Peyer's patch (tissue), 4 donors: ENCODE measurements around the gene FZR1.

Experiments
- POLR2A ChIP-seq, 2 donors: fragments of 450-650 bp; IDR thresholded peaks; one replicate each; pipeline ENCODE4 v1.5.1; 2017; ENCODE audit warnings: antibody characterized with exemption in 2 of 2, mild to moderate bottlenecking in 2 of 2, moderate library complexity in 2 of 2
- TF ChIP-seq, protein P1 (sequence below), 6 experiments: fragments of 450-650 bp in 4 of 6; fragments of 200-600 bp in 2 of 6; sonication (generic) in 1 of 6; IDR thresholded peaks; one replicate each; pipeline ENCODE4 v1.5.1; 2017 to 2019; ENCODE audit warnings: antibody characterized with exemption in 6 of 6, mild to moderate bottlenecking in 3 of 6, moderate library complexity in 1 of 6

DNA sequence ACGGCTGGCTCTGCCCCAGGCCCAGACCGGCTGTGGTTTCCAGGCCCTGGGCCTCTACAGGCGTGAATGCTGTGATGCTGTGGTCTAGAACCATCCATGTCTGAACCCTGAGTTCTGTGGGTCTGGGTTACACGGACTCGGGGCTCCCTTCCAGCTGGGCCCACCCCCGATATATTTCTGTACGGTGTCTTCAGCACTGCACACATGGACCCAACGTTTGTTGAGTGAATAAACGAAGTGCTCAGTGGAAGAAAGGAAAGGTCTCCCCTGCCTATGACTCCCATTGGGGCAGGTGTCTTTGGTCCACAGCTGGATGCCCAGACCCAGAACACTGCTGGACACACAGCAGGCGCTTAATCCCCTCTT lies 39.5 kb downstream of the FZR1 start:
- TF ChIP-seq, protein P1, sequence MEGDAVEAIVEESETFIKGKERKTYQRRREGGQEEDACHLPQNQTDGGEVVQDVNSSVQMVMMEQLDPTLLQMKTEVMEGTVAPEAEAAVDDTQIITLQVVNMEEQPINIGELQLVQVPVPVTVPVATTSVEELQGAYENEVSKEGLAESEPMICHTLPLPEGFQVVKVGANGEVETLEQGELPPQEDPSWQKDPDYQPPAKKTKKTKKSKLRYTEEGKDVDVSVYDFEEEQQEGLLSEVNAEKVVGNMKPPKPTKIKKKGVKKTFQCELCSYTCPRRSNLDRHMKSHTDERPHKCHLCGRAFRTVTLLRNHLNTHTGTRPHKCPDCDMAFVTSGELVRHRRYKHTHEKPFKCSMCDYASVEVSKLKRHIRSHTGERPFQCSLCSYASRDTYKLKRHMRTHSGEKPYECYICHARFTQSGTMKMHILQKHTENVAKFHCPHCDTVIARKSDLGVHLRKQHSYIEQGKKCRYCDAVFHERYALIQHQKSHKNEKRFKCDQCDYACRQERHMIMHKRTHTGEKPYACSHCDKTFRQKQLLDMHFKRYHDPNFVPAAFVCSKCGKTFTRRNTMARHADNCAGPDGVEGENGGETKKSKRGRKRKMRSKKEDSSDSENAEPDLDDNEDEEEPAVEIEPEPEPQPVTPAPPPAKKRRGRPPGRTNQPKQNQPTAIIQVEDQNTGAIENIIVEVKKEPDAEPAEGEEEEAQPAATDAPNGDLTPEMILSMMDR (IDR thresholded peaks at IDR 0.05): no peak
- TF ChIP-seq POLR2A (IDR thresholded peaks at IDR 0.05): no peak
